H7 (cell line): ENCODE data around the gene FCN3. TPM values are rescaled to one million over a fixed set of nuclear protein-coding genes. Genes with fewer than 3 reads are reported as not detected.
"Not testable (repeated sequence)": the region's sequence is repeated elsewhere in the genome, so short reads cannot be mapped to it uniquely, and the experiment has no call there.

Experiments used
- DNase-seq: peaks from one replicate; pipeline ENCODE4 v3.0.0; 2012
- H3K27me3 ChIP-seq: 2 replicates; pipeline ENCODE4 v1.6.0; 2011; ENCODE audit warnings: mild to moderate bottlenecking, low read length; ENCODE audit not compliant: control insufficient read depth, insufficient read depth
- H3K36me3 ChIP-seq: replicated peaks from 2 replicates; pipeline ENCODE4 v1.5.1; 2011; ENCODE audit warnings: low read length; ENCODE audit not compliant: control insufficient read depth, insufficient read depth
- H3K4me3 ChIP-seq: 2 replicates; pipeline ENCODE4 v1.5.1; 2011; ENCODE audit warnings: low read depth, mild to moderate bottlenecking, control low read depth, low read length, moderate library complexity; ENCODE audit not compliant: insufficient read depth
- total RNA-seq: library from RNA; depleted of rRNA; stranded (reverse); fragments of >200 nt; shearing (Covaris generic); gene quantifications from 2 replicates; pipeline ENCODE4 v1.2.3, GENCODE V29; 2014; rRNA removed

Gene FCN3
- 0.14 TPM in 1 of 2 replicates, not detected in the other for total RNA-seq

GRCh38 chr1:27374362-27375086, at the start of gene FCN3:
Gene FCN3 (minus strand): TSS chr1:27374824. CDS start chr1:27374818, 6 bp downstream.
- no peak for DNase-seq

GRCh38 chr1:27423709-27424108, 49.1 kb upstream of the FCN3 start:
- H3K27me3 ChIP-seq, result no peaks in the 10 kb centered on the region
- peaks cover 4% of the 10 kb centered on the region for H3K36me3 ChIP-seq
- no peak for DNase-seq
- no peak overlapping the region for H3K4me3 ChIP-seq

More at GRCh38 chr1:27374362-27375086, at the start of gene FCN3:
- no peaks in the 10 kb centered on the region for H3K27me3 ChIP-seq
- H3K4me3 ChIP-seq, result no peak within 1 kb of the TSS
- H3K36me3 ChIP-seq, result no peaks in the 10 kb centered on the region

- peak; percentile 39 for DNase-seq
- Histone ChIP-seq H3K36me3 (peaks cover 29% of the 10 kb centered on the region), H3K27me3 (no peaks in the 10 kb centered on the region), H3K4me3 (no peak overlapping the region)
Measured at GRCh38 chr1:27418326-27419185, 43.9 kb upstream of the FCN3 start.

- no peaks in the 10 kb centered on the region for H3K27me3 ChIP-seq
- peaks cover 36% of the 10 kb centered on the region for H3K36me3 ChIP-seq
- DNase-seq, result no peak
- no peak overlapping the region for H3K4me3 ChIP-seq
Measured at GRCh38 chr1:27417713-27418112, 43.1 kb upstream of the FCN3 start.

- peaks cover 43% of the 10 kb centered on the region for H3K36me3 ChIP-seq
Measured at GRCh38 chr1:27416387-27417111, 41.9 kb upstream of the FCN3 start.

GRCh38 chr1:27414091-27414490, 39.5 kb upstream of the FCN3 start:
- no peak for DNase-seq
- Histone ChIP-seq H3K36me3 (peaks cover 51% of the 10 kb centered on the region), H3K27me3 (no peaks in the 10 kb centered on the region), H3K4me3 (no peak overlapping the region)

More at GRCh38 chr1:27416387-27417111, 41.9 kb upstream of the FCN3 start:
- Histone ChIP-seq H3K27me3 (no peaks in the 10 kb centered on the region), H3K4me3 (no peak overlapping the region)
- DNase-seq, result peak; percentile 71

- H3K4me3 ChIP-seq, result no peak overlapping the region
- no peak for DNase-seq
- H3K36me3 ChIP-seq, result peaks cover 53% of the 10 kb centered on the region
- no peaks in the 10 kb centered on the region for H3K27me3 ChIP-seq
Measured at GRCh38 chr1:27413004-27413403, 38.4 kb upstream of the FCN3 start.

- Histone ChIP-seq H3K4me3 (no peak overlapping the region), H3K27me3 (no peaks in the 10 kb centered on the region), H3K36me3 (peaks cover 53% of the 10 kb centered on the region)
- DNase-seq, result no peak
Measured at GRCh38 chr1:27412502-27412901, 37.9 kb upstream of the FCN3 start.

- no peaks in the 10 kb centered on the region for H3K27me3 ChIP-seq
- no peak for DNase-seq
- H3K4me3 ChIP-seq, result no peak overlapping the region
- peaks cover 42% of the 10 kb centered on the region for H3K36me3 ChIP-seq
Measured at GRCh38 chr1:27410709-27411108, 36.1 kb upstream of the FCN3 start.

GRCh38 chr1:27409669-27410068, 35.0 kb upstream of the FCN3 start:
- no peaks in the 10 kb centered on the region for H3K27me3 ChIP-seq
- no peak overlapping the region for H3K4me3 ChIP-seq
- H3K36me3 ChIP-seq, result peaks cover 36% of the 10 kb centered on the region
- no peak for DNase-seq

GRCh38 chr1:27408151-27408550, 33.5 kb upstream of the FCN3 start:
- H3K36me3 ChIP-seq, result peaks cover 23% of the 10 kb centered on the region

GRCh38 chr1:27406791-27407190, 32.2 kb upstream of the FCN3 start:
- H3K4me3 ChIP-seq, result not testable (repeated sequence)

More at GRCh38 chr1:27408151-27408550, 33.5 kb upstream of the FCN3 start:
- Histone ChIP-seq H3K27me3 (no peaks in the 10 kb centered on the region), H3K4me3 (no peak overlapping the region)
- no peak for DNase-seq

GRCh38 chr1:27406362-27406680, 31.7 kb upstream of the FCN3 start:
- Histone ChIP-seq H3K36me3 (peaks cover 11% of the 10 kb centered on the region), H3K4me3 (no peak overlapping the region), H3K27me3 (no peaks in the 10 kb centered on the region)
- no peak for DNase-seq

More at GRCh38 chr1:27406791-27407190, 32.2 kb upstream of the FCN3 start:
- not testable (repeated sequence) for H3K27me3 ChIP-seq, DNase-seq
- peaks cover 13% of the 10 kb centered on the region for H3K36me3 ChIP-seq

- peak; percentile 72 for DNase-seq
- not testable (repeated sequence) for H3K4me3 ChIP-seq, H3K36me3 ChIP-seq, H3K27me3 ChIP-seq
Measured at GRCh38 chr1:27405598-27406361, 31.2 kb upstream of the FCN3 start.
